ENCODE results near the gene SREBF2.
"Not testable (repeated sequence)": the region's sequence is repeated elsewhere in the genome, so short reads cannot be mapped to it uniquely, and the experiment has no call there.

Gene SREBF2

DNA sequence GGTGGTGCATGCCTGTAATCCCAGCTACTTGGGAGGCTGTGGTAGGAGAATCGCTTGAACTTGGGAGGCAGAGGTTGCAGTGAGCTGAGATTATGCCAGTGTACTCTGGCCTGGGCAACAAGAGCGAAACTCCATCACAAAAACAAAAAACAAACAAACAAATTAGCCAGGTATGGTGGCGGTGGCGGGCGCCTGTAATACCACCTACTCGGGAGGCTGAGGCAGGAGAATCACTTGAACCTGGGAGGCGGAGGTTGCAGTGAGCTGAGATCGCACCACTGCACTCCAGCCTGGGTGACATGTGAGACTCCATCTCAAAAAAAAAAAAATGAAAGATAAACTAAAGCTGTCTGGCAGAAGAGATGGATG, 116.0 kb downstream of the SREBF2 start:
- DNase-seq = not testable (repeated sequence)

- no peak for DNase-seq
Observed at GRCh38 chr22:41949297-41949965, 116.5 kb downstream of the SREBF2 start.

- no peak for DNase-seq
Observed at GRCh38 chr22:41951898-41952474, 119.1 kb downstream of the SREBF2 start, which contains the start of gene SMIM45. Gene SMIM45 (plus strand): TSS chr22:41952150.

GRCh38 chr22:41952713-41953112, 119.8 kb downstream of the SREBF2 start:
- DNase-seq = no peak

All from CD4-positive, alpha-beta T cell treated with Interleukin-12 subunit alpha and Interleukin-12 subunit beta, for 1 hour (primary cell).